OCI-LY1 (cell line): ENCODE data around the gene CD93.

Source experiments
- EZH2 ChIP-seq: fragments of 200-600 bp; sonication (generic), shearing (Covaris generic); IDR thresholded peaks from 2 replicates; pipeline ENCODE4 v1.8.0; 2017; ENCODE audit warnings: borderline replicate concordance, mixed run types, mild to moderate bottlenecking, antibody characterized with exemption, low read length, moderate library complexity, mixed read lengths
- TF ChIP-seq, protein P1 (sequence below): fragments of 200-600 bp; sonication (generic), shearing (Covaris generic); IDR thresholded peaks from 2 replicates; pipeline ENCODE4 v1.5.1; 2017; ENCODE audit warnings: mild to moderate bottlenecking, antibody characterized with exemption, low read length, moderate library complexity, mixed read lengths

DNA sequence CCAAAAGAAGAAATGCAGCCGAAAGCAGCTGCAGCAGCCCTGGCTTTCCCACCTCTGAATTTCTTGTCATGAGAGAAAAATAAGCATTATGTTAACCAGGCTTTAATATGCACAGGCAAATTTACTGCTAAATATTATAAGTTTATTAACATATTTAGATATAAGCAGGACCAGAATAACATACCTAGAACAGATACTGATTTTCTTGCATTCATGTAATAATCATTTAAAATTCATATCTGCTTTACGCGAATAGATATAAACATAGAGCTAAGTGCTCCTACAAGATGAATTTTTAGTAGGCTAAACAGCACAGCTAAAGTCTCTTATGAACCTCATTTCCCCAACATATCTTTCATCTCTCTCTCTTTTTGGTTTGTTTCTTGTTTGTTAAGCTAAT lies 14.7 kb downstream of the CD93 start:
- TF ChIP-seq, protein P1, sequence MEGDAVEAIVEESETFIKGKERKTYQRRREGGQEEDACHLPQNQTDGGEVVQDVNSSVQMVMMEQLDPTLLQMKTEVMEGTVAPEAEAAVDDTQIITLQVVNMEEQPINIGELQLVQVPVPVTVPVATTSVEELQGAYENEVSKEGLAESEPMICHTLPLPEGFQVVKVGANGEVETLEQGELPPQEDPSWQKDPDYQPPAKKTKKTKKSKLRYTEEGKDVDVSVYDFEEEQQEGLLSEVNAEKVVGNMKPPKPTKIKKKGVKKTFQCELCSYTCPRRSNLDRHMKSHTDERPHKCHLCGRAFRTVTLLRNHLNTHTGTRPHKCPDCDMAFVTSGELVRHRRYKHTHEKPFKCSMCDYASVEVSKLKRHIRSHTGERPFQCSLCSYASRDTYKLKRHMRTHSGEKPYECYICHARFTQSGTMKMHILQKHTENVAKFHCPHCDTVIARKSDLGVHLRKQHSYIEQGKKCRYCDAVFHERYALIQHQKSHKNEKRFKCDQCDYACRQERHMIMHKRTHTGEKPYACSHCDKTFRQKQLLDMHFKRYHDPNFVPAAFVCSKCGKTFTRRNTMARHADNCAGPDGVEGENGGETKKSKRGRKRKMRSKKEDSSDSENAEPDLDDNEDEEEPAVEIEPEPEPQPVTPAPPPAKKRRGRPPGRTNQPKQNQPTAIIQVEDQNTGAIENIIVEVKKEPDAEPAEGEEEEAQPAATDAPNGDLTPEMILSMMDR: no peak
- TF ChIP-seq EZH2: no peak
